Thyroid gland (tissue), 4 donors: ENCODE results near the gene TFCP2. TPM values are rescaled to one million over a fixed set of nuclear protein-coding genes. Genes with fewer than 3 reads are reported as not detected.

Experiments used
- DNase-seq, 2 donors: peaks; one replicate each; pipeline ENCODE4 v3.0.0-alpha.2; 2019
- H3K27ac ChIP-seq, 3 donors: fragments of 200-600 bp; sonication (generic); 1 replicate in 2 of 3; 2 replicates in 1 of 3; pipeline ENCODE4 v1.5.1; 2016 to 2019; ENCODE audit warnings: mild to moderate bottlenecking in 1 of 3, moderate library complexity in 1 of 3
- H3K27me3 ChIP-seq: fragments of 200-600 bp; sonication (generic); one replicate; pipeline ENCODE4 v1.5.1; 2019
- H3K36me3 ChIP-seq, 2 donors: fragments of 200-600 bp; sonication (generic); one replicate each; pipeline ENCODE4 v1.5.1; 2016 to 2019
- H3K4me1 ChIP-seq, 2 donors: fragments of 200-600 bp; sonication (generic); one replicate each; pipeline ENCODE4 v1.5.1; 2017 to 2019
- H3K4me3 ChIP-seq, 3 donors: fragments of 200-600 bp; sonication (generic); replicated peaks in 1 of 3; 1 replicate in 2 of 3; 2 replicates in 1 of 3; pipeline ENCODE4 v1.5.1; 2016; ENCODE audit warnings: mild to moderate bottlenecking in 1 of 3
- H3K9me3 ChIP-seq: fragments of 200-600 bp; sonication (generic); one replicate; pipeline ENCODE4 v1.5.1; 2017
- POLR2A ChIP-seq, 2 donors: fragments of 450-650 bp; IDR thresholded peaks; one replicate each; pipeline ENCODE4 v1.6.1; 2017; ENCODE audit warnings: antibody characterized with exemption in 2 of 2, mild to moderate bottlenecking in 2 of 2, moderate library complexity in 1 of 2
- WGBS, 2 donors: methylation state at CpG; one replicate each; pipeline ENCODE4 v1.1.5; 2017; 5-methylcytosine and 5-hydroxymethylcytosine counted together
- intact Hi-C: fragments of 100-400 bp; cut with DNase I; formaldehyde crosslinking; loops from one replicate; pipeline ENCODE4 v1.15.1; 2023
- total RNA-seq, 4 donors: library from RNA; depleted of rRNA; stranded (reverse); fragments of >200 nt; gene quantifications; one replicate each; pipeline ENCODE4 v1.2.3, GENCODE V29; 2016
- TF ChIP-seq, protein P1 (sequence below), 6 experiments: fragments of 200-600 bp in 3 of 6; fragments of 450-650 bp in 3 of 6; sonication (generic) in 3 of 6; IDR thresholded peaks; one replicate each; pipeline ENCODE4 v1.5.1; 2016 to 2019; ENCODE audit warnings: antibody characterized with exemption in 6 of 6, mild to moderate bottlenecking in 2 of 6, inconsistent platforms in 1 of 6, moderate library complexity in 1 of 6

Gene TFCP2
- total RNA-seq, 4 donors from 2014 or later, result 14.9 to 22.6 (median 21.3) TPM

DNA sequence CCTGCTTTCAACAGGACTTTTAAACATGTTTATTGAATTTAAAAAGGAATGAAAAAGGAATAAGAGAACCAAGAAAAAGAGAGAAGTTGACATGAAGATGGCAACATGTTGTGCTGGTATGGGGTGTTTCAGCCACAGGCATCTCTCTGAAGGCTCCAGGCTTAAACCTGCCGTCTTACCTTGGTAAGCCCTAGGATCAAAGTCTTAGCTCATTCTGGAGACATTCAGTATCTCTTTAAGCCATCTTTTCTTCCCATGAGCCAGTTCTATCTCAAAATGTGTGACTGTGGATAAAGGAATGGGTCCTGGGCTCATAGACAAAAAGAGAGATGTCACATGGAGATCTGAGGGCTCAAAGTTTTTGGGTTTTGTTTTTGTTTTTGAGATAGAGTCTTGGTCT lies 1.6 kb upstream of the TFCP2 start:
- no peak overlapping the region for H3K27ac ChIP-seq
- TF ChIP-seq, protein P1, sequence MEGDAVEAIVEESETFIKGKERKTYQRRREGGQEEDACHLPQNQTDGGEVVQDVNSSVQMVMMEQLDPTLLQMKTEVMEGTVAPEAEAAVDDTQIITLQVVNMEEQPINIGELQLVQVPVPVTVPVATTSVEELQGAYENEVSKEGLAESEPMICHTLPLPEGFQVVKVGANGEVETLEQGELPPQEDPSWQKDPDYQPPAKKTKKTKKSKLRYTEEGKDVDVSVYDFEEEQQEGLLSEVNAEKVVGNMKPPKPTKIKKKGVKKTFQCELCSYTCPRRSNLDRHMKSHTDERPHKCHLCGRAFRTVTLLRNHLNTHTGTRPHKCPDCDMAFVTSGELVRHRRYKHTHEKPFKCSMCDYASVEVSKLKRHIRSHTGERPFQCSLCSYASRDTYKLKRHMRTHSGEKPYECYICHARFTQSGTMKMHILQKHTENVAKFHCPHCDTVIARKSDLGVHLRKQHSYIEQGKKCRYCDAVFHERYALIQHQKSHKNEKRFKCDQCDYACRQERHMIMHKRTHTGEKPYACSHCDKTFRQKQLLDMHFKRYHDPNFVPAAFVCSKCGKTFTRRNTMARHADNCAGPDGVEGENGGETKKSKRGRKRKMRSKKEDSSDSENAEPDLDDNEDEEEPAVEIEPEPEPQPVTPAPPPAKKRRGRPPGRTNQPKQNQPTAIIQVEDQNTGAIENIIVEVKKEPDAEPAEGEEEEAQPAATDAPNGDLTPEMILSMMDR (IDR thresholded peaks at IDR 0.05), result no peak
- no peak for TF ChIP-seq POLR2A (IDR thresholded peaks at IDR 0.05)
- intact Hi-C loops, result loop anchor here (10.0 kb wide), 1 partner anchor 90 kb away; the partner anchor contains the start of gene CSRNP2

DNA sequence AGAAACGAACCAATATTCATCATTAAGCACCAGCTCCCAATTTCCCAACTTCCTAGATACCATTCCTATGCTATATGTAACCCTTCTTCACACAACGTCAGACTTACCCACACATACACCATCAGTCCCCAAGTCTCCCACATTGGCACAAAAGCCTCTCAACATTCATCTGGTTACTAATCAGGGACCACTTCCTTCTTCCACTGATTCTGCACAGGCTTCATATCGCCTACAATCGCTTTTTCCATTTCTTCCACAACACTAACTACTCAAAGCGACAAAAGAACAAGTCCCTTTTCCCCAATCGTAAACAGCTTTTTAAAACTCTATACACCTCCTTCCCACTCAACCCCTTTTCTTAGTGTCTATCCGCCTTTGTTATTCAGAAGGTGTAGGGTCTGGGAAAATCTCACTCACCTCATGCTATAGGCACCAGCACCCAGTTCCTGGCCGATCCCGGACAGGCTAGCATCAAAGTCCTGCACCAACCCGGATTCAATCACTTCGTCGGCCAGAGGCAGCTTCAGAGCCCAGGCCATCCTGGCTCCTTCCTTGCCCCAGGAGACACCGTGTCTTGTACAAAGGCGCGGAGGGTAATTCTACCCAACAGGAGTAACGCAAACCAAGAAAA lies 936 bp downstream of the TFCP2 start:
- peaks cover 13 to 23% of the 10 kb centered on the region in 2 donors for H3K4me1 ChIP-seq
- intact Hi-C loops, result loop anchor here (10.0 kb wide), 1 partner anchor 87 kb away; the partner anchor contains the start of gene CSRNP2
- 3 to 4% methylated on average over 13 to 16 of the region's 16 CpGs for WGBS, 2 donors

More for the DNA sequence above, 1.6 kb upstream of the TFCP2 start:
- Histone ChIP-seq H3K9me3 (no peaks in the 10 kb centered on the region), H3K4me3 (no peak overlapping the region), H3K27me3 (no peaks in the 10 kb centered on the region), H3K36me3 (no peaks in the 10 kb centered on the region), H3K4me1 (peaks cover 13 to 23% of the 10 kb centered on the region in 2 donors)
- WGBS, 2 donors, result 66 to 78% methylated on average over 1 of the region's 1 CpG
- DNase-seq, result no peak

GRCh38 chr12:51163795-51164194 lies 9.1 kb downstream of the TFCP2 start:
- Histone ChIP-seq H3K4me3 (no peak overlapping the region), H3K4me1 (peaks cover 9 to 10% of the 10 kb centered on the region in 2 donors), H3K27me3 (no peaks in the 10 kb centered on the region), H3K36me3 (no peaks in the 10 kb centered on the region), H3K27ac (no peak overlapping the region), H3K9me3 (no peaks in the 10 kb centered on the region)
- TF ChIP-seq, protein P1 (IDR thresholded peaks at IDR 0.05), result no peak
- no peak for TF ChIP-seq POLR2A (IDR thresholded peaks at IDR 0.05)
- DNase-seq, result no peak
- WGBS, 2 donors, result 82 to 94% methylated on average over 3 of the region's 3 CpGs
- intact Hi-C loops, result no loop called here

More for the DNA sequence above, 936 bp downstream of the TFCP2 start:
- no peaks in the 10 kb centered on the region for H3K27me3 ChIP-seq
- no peaks in the 10 kb centered on the region for H3K36me3 ChIP-seq
- H3K4me3 ChIP-seq, result peak overlapping the region; percentile 39 to 54 (median 47)
- no peak for TF ChIP-seq POLR2A (IDR thresholded peaks at IDR 0.05)
- TF ChIP-seq, protein P1 (IDR thresholded peaks at IDR 0.05), result no peak
- DNase-seq, result peak; percentile 10 to 27
- no peaks in the 10 kb centered on the region for H3K9me3 ChIP-seq
- peak overlapping the region; percentile 96 to 99 (median 97) for H3K27ac ChIP-seq

DNA sequence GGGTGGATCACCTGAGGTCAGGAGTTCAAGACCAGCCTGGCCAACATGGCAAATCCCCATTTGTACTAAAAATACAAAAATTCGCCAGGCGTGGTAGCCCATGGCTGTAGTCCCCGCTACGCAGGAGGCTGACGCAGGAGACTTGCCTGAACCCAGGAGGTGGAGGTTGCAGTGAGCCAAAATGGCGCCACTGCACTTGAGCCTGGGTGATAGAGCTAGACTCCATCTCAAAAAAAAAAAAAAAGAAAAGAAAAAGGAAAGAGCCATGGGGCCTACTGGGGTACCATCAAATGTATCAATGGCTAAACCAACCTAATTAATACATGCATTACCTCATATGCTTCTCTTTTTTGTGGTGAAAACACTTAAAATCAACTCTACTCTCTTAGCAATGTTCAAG lies 10.7 kb downstream of the TFCP2 start:
- H3K4me3 ChIP-seq, result no peak overlapping the region
- 95 to 98% methylated on average over 6 of the region's 6 CpGs for WGBS, 2 donors
- intact Hi-C loops, result no loop called here
- DNase-seq, result no peak
- no peaks in the 10 kb centered on the region for H3K27me3 ChIP-seq
- peaks cover 9 to 10% of the 10 kb centered on the region in 2 donors for H3K4me1 ChIP-seq
- TF ChIP-seq, protein P1 (IDR thresholded peaks at IDR 0.05), result no peak
- TF ChIP-seq POLR2A (IDR thresholded peaks at IDR 0.05), result no peak
- H3K9me3 ChIP-seq, result no peaks in the 10 kb centered on the region
- no peaks in the 10 kb centered on the region for H3K36me3 ChIP-seq
- H3K27ac ChIP-seq, result no peak overlapping the region

- intact Hi-C loops, result no loop called here
- 46% methylated on average over 8 of the region's 8 CpGs for WGBS, 2 donors
- no peak for DNase-seq
- Histone ChIP-seq H3K27ac (no peak overlapping the region), H3K9me3 (no peaks in the 10 kb centered on the region), H3K36me3 (no peaks in the 10 kb centered on the region), H3K27me3 (no peaks in the 10 kb centered on the region), H3K4me1 (peaks cover 9 to 10% of the 10 kb centered on the region in 2 donors), H3K4me3 (no peak overlapping the region)
- no peak for TF ChIP-seq POLR2A (IDR thresholded peaks at IDR 0.05)
- TF ChIP-seq, protein P1 (IDR thresholded peaks at IDR 0.05), result no peak
Measured at GRCh38 chr12:51160814-51161459, 12.0 kb downstream of the TFCP2 start.
